GM12864 (cell line): ENCODE data around the gene RPRD1B.
"Not testable (repeated sequence)": the region's sequence is repeated elsewhere in the genome, so short reads cannot be mapped to it uniquely, and the experiment has no call there.

Source experiments
- DNase-seq: peaks from one replicate; pipeline ENCODE4 v3.0.0-alpha.2; 2011; ENCODE audit warnings: low read depth
- H3K4me3 ChIP-seq: 2 replicates; pipeline ENCODE4 v1.5.1; 2011; ENCODE audit warnings: mild to moderate bottlenecking, low read depth, low read length, control low read depth
- CTCF ChIP-seq: IDR thresholded peaks from 2 replicates; pipeline ENCODE4 v1.5.1; 2011; ENCODE audit warnings: low read depth, mild to moderate bottlenecking, moderate library complexity, low read length, control low read depth, inconsistent platforms; ENCODE audit errors: missing control alignments

Gene RPRD1B

GRCh38 chr20:38001981-38002380, 31.6 kb upstream of the RPRD1B start:
- H3K4me3 ChIP-seq = no peak overlapping the region
- DNase-seq = no peak
- no peak for TF ChIP-seq CTCF

- DNase-seq = no peak
- H3K4me3 ChIP-seq = no peak overlapping the region
- no peak for TF ChIP-seq CTCF
Observed at GRCh38 chr20:38002422-38002821, 31.1 kb upstream of the RPRD1B start.

GRCh38 chr20:38004416-38004815, 29.1 kb upstream of the RPRD1B start:
- TF ChIP-seq CTCF = no peak
- DNase-seq = no peak
- H3K4me3 ChIP-seq = no peak overlapping the region

- no peak overlapping the region for H3K4me3 ChIP-seq
- no peak for DNase-seq
- TF ChIP-seq CTCF = no peak
Observed at GRCh38 chr20:38005903-38006302, 27.6 kb upstream of the RPRD1B start.

GRCh38 chr20:38007526-38007925, 26.0 kb upstream of the RPRD1B start:
- TF ChIP-seq CTCF = no peak
- H3K4me3 ChIP-seq = no peak overlapping the region
- no peak for DNase-seq

- no peak for TF ChIP-seq CTCF
- H3K4me3 ChIP-seq = no peak overlapping the region
- no peak for DNase-seq
Observed at GRCh38 chr20:38008233-38008944, 25.2 kb upstream of the RPRD1B start.

- DNase-seq, H3K4me3 ChIP-seq: not testable (repeated sequence)
Observed at GRCh38 chr20:38009416-38009815, 24.1 kb upstream of the RPRD1B start.

GRCh38 chr20:38011696-38012095, 21.9 kb upstream of the RPRD1B start:
- TF ChIP-seq CTCF = no peak
- DNase-seq = no peak
- H3K4me3 ChIP-seq = no peak overlapping the region
